H9 (cell line): ENCODE results near the gene GNAT3. TPM values are rescaled to one million over a fixed set of nuclear protein-coding genes. Genes with fewer than 3 reads are reported as not detected.

Source experiments
- DNase-seq: peaks from one replicate; pipeline ENCODE4 v3.0.0-alpha.2; 2017
- H2AFZ ChIP-seq: one replicate; pipeline ENCODE4 v1.6.1; 2013; ENCODE audit warnings: mild to moderate bottlenecking, low read length, control low read depth, moderate library complexity
- H2AK5ac ChIP-seq: 2 replicates; pipeline ENCODE4 v1.6.1; 2013; ENCODE audit warnings: low read length, control low read depth, mixed read lengths; ENCODE audit not compliant: insufficient read length
- H2BK120ac ChIP-seq: one replicate; pipeline ENCODE4 v1.6.1; 2013; ENCODE audit warnings: low read depth, mild to moderate bottlenecking, low read length, control low read depth, inconsistent platforms; ENCODE audit not compliant: poor library complexity, severe bottlenecking
- H2BK12ac ChIP-seq: 2 replicates; pipeline ENCODE4 v1.6.1; 2013; ENCODE audit warnings: low read length, control low read depth, mixed read lengths, low read depth; ENCODE audit not compliant: insufficient read length
- H2BK15ac ChIP-seq: 2 replicates; pipeline ENCODE4 v1.6.1; 2013; ENCODE audit warnings: low read depth, low read length, control low read depth
- H2BK20ac ChIP-seq: one replicate; pipeline ENCODE4 v1.6.1; 2013; ENCODE audit warnings: low read depth, mild to moderate bottlenecking, low read length, control low read depth, inconsistent platforms; ENCODE audit not compliant: poor library complexity, severe bottlenecking
- H2BK5ac ChIP-seq: 2 replicates; pipeline ENCODE4 v1.6.1; 2013; ENCODE audit warnings: low read length, control low read depth, mixed read lengths; ENCODE audit not compliant: insufficient read length
- H3K14ac ChIP-seq: 2 replicates; pipeline ENCODE4 v1.6.1; 2013; ENCODE audit warnings: low read length, control low read depth; ENCODE audit not compliant: insufficient read depth
- H3K18ac ChIP-seq: 2 replicates; pipeline ENCODE4 v1.6.1; 2013; ENCODE audit warnings: low read depth, mild to moderate bottlenecking, mixed read lengths, low read length, control low read depth; ENCODE audit not compliant: insufficient read length
- H3K23ac ChIP-seq: 2 replicates; pipeline ENCODE4 v1.6.1; 2013; ENCODE audit warnings: low read length, control low read depth, mixed read lengths, low read depth; ENCODE audit not compliant: insufficient read length
- H3K23me2 ChIP-seq: 2 replicates; pipeline ENCODE4 v1.6.1; 2013; ENCODE audit warnings: low read depth, mild to moderate bottlenecking, mixed read lengths, low read length, control low read depth; ENCODE audit not compliant: insufficient read length, poor library complexity, severe bottlenecking
- H3K27ac ChIP-seq: 2 replicates; pipeline ENCODE4 v1.5.1; 2013; ENCODE audit warnings: low read length, control low read depth, mixed read lengths, low read depth; ENCODE audit not compliant: insufficient read length
- H3K27me3 ChIP-seq: 2 replicates; pipeline ENCODE4 v1.6.1; 2013; ENCODE audit warnings: low read length, control low read depth, inconsistent platforms; ENCODE audit not compliant: insufficient read depth
- H3K4ac ChIP-seq: 2 replicates; pipeline ENCODE4 v1.6.1; 2013; ENCODE audit warnings: low read depth, mild to moderate bottlenecking, control low read depth, inconsistent platforms, low read length, moderate library complexity
- H3K4me1 ChIP-seq: 2 replicates; pipeline ENCODE4 v1.6.1; 2013; ENCODE audit warnings: low read length, control low read depth, inconsistent platforms; ENCODE audit not compliant: insufficient read depth
- H3K4me2 ChIP-seq: 2 replicates; pipeline ENCODE4 v1.6.1; 2013; ENCODE audit warnings: low read length, control low read depth, mixed read lengths; ENCODE audit not compliant: insufficient read length, insufficient read depth
- H3K56ac ChIP-seq: 2 replicates; pipeline ENCODE4 v1.6.1; 2013; ENCODE audit warnings: low read depth, mild to moderate bottlenecking, mixed read lengths, low read length, control low read depth; ENCODE audit not compliant: insufficient read length
- H3K79me1 ChIP-seq: 2 replicates; pipeline ENCODE4 v1.6.1; 2013; ENCODE audit warnings: low read depth, mild to moderate bottlenecking, moderate library complexity, low read length, control low read depth, inconsistent platforms; ENCODE audit not compliant: insufficient read depth, poor library complexity, severe bottlenecking
- H3K79me2 ChIP-seq: 2 replicates; pipeline ENCODE4 v1.6.1; 2013; ENCODE audit warnings: low read length, control low read depth, inconsistent platforms; ENCODE audit not compliant: insufficient read depth
- H3K9ac ChIP-seq: 2 replicates; pipeline ENCODE4 v1.6.1; 2013; ENCODE audit warnings: low read length, control low read depth, mixed read lengths; ENCODE audit not compliant: insufficient read length; ENCODE audit errors: extremely low read depth
- H3K9me3 ChIP-seq: one replicate; pipeline ENCODE4 v1.6.1; 2013; ENCODE audit warnings: low read depth, low read length, inconsistent platforms; ENCODE audit not compliant: control insufficient read depth
- H3T11ph ChIP-seq: one replicate; pipeline ENCODE4 v1.6.1; 2013; ENCODE audit warnings: mild to moderate bottlenecking, low read length, control low read depth, inconsistent platforms
- H4K20me1 ChIP-seq: one replicate; pipeline ENCODE4 v1.6.1; 2013; ENCODE audit not compliant: control insufficient read depth, insufficient read length, insufficient read depth
- H4K5ac ChIP-seq: 2 replicates; pipeline ENCODE4 v1.6.1; 2013; ENCODE audit warnings: low read depth, mild to moderate bottlenecking, mixed read lengths, low read length, control low read depth; ENCODE audit not compliant: insufficient read length
- H4K8ac ChIP-seq: replicated peaks from 2 replicates; pipeline ENCODE4 v1.6.1; 2013; ENCODE audit warnings: low read length, control low read depth, mixed read lengths, low read depth; ENCODE audit not compliant: insufficient read length
- H4K91ac ChIP-seq: 2 replicates; pipeline ENCODE4 v1.6.1; 2013; ENCODE audit warnings: low read depth, mild to moderate bottlenecking, moderate library complexity, mixed read lengths, low read length, control low read depth; ENCODE audit not compliant: insufficient read length
- H3K27ac Mint-ChIP-seq, 3 experiments: 2 replicates in 2 of 3; 3 replicates in 1 of 3; pipeline ENCODE4 v1.8.0; 2020 to 2021; ENCODE audit warnings: mixed read lengths in 3 of 3, mild to moderate bottlenecking in 1 of 3, moderate library complexity in 1 of 3
- H3K27me3 Mint-ChIP-seq: 2 replicates; pipeline ENCODE4 v1.8.0; 2021; ENCODE audit warnings: low read depth, mild to moderate bottlenecking, moderate library complexity, mixed read lengths
- H3K36me3 Mint-ChIP-seq, 3 experiments: 2 replicates in 2 of 3; 3 replicates in 1 of 3; pipeline ENCODE4 v1.8.0; 2020 to 2021; ENCODE audit warnings: low read depth in 3 of 3, mixed read lengths in 3 of 3; ENCODE audit not compliant: insufficient read depth in 1 of 3
- H3K4me1 Mint-ChIP-seq, 2 experiments: 2 replicates each; pipeline ENCODE4 v1.8.0; 2020; ENCODE audit warnings: mixed read lengths in 2 of 2
- H3K4me3 Mint-ChIP-seq, 2 experiments: 2 replicates in 1 of 2; 3 replicates in 1 of 2; pipeline ENCODE4 v1.8.0; 2020 to 2021; ENCODE audit warnings: mild to moderate bottlenecking in 2 of 2, mixed read lengths in 2 of 2, moderate library complexity in 1 of 2
- H3K9me3 Mint-ChIP-seq, 2 experiments: 2 replicates in 1 of 2; 3 replicates in 1 of 2; pipeline ENCODE4 v1.8.0; 2020; ENCODE audit warnings: mild to moderate bottlenecking in 2 of 2, mixed read lengths in 2 of 2, moderate library complexity in 1 of 2
- WGBS: extraction: QIAGEN DNeasy Blood & Tissue Kit; methylation state at CpG from one replicate; pipeline ENCODE4 v1.1.7; 2013; ENCODE audit warnings: missing lambda C conversion rate, low lambda C conversion rate, mixed read lengths; ENCODE audit not compliant: insufficient read length; ENCODE audit errors: extremely low coverage; 5-methylcytosine and 5-hydroxymethylcytosine counted together
- total RNA-seq: library from RNA; stranded (reverse); gene quantifications from 2 replicates; pipeline ENCODE4 v1.2.1, GENCODE V29; 2021
- TF ChIP-seq, protein P1 (sequence below): fragments of 200-600 bp; sonication (generic); conservative IDR thresholded peaks from 3 replicates; pipeline ENCODE4 v1.8.0; 2021; ENCODE audit warnings: antibody characterized with exemption, mild to moderate bottlenecking

Gene GNAT3
- total RNA-seq, 1 experiment from 2014 or later, result not detected

- H3T11ph ChIP-seq, result no peak overlapping the region
- H3K9me3 Mint-ChIP-seq, result no peaks in the 10 kb centered on the region
- H2BK20ac ChIP-seq, result no peak overlapping the region
- H2AK5ac ChIP-seq, result no peak overlapping the region
- no peaks in the 10 kb centered on the region for H3K36me3 Mint-ChIP-seq
- H3K27me3 Mint-ChIP-seq, result no peaks in the 10 kb centered on the region
- H3K14ac ChIP-seq, result no peak overlapping the region
- no peak overlapping the region for H2BK5ac ChIP-seq
- no peak overlapping the region; a peak in 1 of 7 replicates for H3K27ac Mint-ChIP-seq
- no peak overlapping the region for H3K4me2 ChIP-seq
- H2BK120ac ChIP-seq, result no peak overlapping the region
- DNase-seq, result no peak
- no peak overlapping the region for H4K91ac ChIP-seq
- H2BK15ac ChIP-seq, result no peak overlapping the region
- H2BK12ac ChIP-seq, result no peak overlapping the region
- no peaks in the 10 kb centered on the region for H3K79me2 ChIP-seq
- no peak overlapping the region for H3K23ac ChIP-seq
- no peaks in the 10 kb centered on the region for H3K23me2 ChIP-seq
- H3K4me1 ChIP-seq, result no peaks in the 10 kb centered on the region
- H3K18ac ChIP-seq, result no peak overlapping the region
- H3K27ac ChIP-seq, result no peak overlapping the region
- no peaks in the 10 kb centered on the region for H3K27me3 ChIP-seq
- H3K4ac ChIP-seq, result no peak overlapping the region
- no peaks in the 10 kb centered on the region for H3K79me1 ChIP-seq
- TF ChIP-seq, protein P1, sequence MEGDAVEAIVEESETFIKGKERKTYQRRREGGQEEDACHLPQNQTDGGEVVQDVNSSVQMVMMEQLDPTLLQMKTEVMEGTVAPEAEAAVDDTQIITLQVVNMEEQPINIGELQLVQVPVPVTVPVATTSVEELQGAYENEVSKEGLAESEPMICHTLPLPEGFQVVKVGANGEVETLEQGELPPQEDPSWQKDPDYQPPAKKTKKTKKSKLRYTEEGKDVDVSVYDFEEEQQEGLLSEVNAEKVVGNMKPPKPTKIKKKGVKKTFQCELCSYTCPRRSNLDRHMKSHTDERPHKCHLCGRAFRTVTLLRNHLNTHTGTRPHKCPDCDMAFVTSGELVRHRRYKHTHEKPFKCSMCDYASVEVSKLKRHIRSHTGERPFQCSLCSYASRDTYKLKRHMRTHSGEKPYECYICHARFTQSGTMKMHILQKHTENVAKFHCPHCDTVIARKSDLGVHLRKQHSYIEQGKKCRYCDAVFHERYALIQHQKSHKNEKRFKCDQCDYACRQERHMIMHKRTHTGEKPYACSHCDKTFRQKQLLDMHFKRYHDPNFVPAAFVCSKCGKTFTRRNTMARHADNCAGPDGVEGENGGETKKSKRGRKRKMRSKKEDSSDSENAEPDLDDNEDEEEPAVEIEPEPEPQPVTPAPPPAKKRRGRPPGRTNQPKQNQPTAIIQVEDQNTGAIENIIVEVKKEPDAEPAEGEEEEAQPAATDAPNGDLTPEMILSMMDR, result no peak
- no peaks in the 10 kb centered on the region for H3K9me3 ChIP-seq
- no peaks in the 10 kb centered on the region for H3K4me1 Mint-ChIP-seq
- H3K4me3 Mint-ChIP-seq, result no peak overlapping the region
- no peaks in the 10 kb centered on the region for H4K20me1 ChIP-seq
- H2AFZ ChIP-seq, result no peak overlapping the region
- H3K9ac ChIP-seq, result no peak overlapping the region
- no peak overlapping the region for H4K8ac ChIP-seq
- no CpG with 5 or more reads among the region's 9 CpGs for WGBS
- H4K5ac ChIP-seq, result no peak overlapping the region
- no peak overlapping the region for H3K56ac ChIP-seq
Observed at GRCh38 chr7:80524693-80525092, 12.8 kb upstream of the GNAT3 start.
